Measurements from ENCODE around the gene GRM8. TPM values are rescaled to one million over a fixed set of nuclear protein-coding genes. Genes with fewer than 3 reads are reported as not detected.

The GRM8 gene
- total and polyA plus RNA-seq, 2 donors from 2014 or later = 3.2 TPM; not detected in 1

DNA sequence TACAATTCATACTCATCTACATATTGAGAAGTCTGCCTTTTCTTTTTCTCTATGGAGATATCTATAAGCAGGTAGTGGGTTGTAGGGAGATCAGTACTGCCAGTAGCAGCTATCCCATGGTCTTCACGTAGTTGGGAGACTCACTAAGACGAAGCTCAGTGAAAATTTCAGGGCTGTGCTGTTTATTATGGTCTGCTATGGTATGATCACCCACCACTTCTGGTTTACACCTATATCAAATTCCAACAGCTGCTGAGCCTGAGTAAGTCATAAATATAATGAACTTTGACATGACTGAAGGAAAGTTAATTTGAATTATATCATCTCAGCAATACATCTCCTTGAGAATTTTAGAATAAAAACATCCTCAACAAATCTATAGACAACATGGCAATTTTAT lies 741.7 kb downstream of the GRM8 start:
- FAIRE-seq = no peak
- Histone ChIP-seq H3K4me1 (ENCODE audit: control insufficient read depth in 2 of 3, insufficient read depth in 2 of 3, low read depth in 1 of 3, low read length in 3 of 3) (no peaks in the 10 kb centered on the region), H3K9ac (ENCODE audit: low read length in 3 of 3) (no peak overlapping the region)

DNA sequence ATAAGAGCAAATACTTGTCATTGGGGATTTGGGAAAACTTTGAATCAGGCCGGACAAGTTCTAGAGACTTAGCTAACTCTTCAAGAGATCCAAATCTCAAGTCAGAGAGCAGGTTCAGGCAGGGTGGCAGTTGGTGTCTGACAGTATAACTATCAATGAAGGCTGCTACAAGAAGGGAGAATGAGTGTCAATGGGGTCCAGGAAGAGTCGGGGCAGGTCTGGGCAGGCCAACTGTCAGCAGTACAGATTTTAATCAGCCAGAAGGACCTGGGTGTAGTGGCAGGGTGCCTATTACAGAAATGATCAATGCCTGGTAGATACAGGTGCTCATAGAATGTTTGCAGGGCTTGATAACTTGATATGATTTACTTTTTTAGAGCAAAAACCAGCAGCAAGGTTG lies 751.1 kb downstream of the GRM8 start:
- FAIRE-seq = no peak
- Histone ChIP-seq H3K9me3 (ENCODE audit: control insufficient read depth in 2 of 3, insufficient read depth in 1 of 3, low read length in 3 of 3) (no peaks in the 10 kb centered on the region), H3K36me3 (ENCODE audit: control insufficient read depth in 2 of 3, insufficient read depth in 3 of 3, low read length in 3 of 3) (no peaks in the 10 kb centered on the region), H3K27me3 (ENCODE audit: control insufficient read depth, insufficient read depth, low read length) (no peaks in the 10 kb centered on the region), H3K4me1 (ENCODE audit: control insufficient read depth in 2 of 3, insufficient read depth in 2 of 3, low read depth in 1 of 3, low read length in 3 of 3) (no peaks in the 10 kb centered on the region), H3K4me3 (ENCODE audit: low read length in 3 of 3) (no peak overlapping the region), H3K9ac (ENCODE audit: low read length in 3 of 3) (no peak overlapping the region), H3K27ac (ENCODE audit: low read depth in 2 of 2, low read length in 2 of 2) (no peak overlapping the region)
- intact Hi-C loops (cut with DNase I) = no loop called here
- TF ChIP-seq, protein P1, sequence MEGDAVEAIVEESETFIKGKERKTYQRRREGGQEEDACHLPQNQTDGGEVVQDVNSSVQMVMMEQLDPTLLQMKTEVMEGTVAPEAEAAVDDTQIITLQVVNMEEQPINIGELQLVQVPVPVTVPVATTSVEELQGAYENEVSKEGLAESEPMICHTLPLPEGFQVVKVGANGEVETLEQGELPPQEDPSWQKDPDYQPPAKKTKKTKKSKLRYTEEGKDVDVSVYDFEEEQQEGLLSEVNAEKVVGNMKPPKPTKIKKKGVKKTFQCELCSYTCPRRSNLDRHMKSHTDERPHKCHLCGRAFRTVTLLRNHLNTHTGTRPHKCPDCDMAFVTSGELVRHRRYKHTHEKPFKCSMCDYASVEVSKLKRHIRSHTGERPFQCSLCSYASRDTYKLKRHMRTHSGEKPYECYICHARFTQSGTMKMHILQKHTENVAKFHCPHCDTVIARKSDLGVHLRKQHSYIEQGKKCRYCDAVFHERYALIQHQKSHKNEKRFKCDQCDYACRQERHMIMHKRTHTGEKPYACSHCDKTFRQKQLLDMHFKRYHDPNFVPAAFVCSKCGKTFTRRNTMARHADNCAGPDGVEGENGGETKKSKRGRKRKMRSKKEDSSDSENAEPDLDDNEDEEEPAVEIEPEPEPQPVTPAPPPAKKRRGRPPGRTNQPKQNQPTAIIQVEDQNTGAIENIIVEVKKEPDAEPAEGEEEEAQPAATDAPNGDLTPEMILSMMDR (IDR thresholded peaks at IDR 0.05; ENCODE audit: borderline replicate concordance, extremely low read depth, insufficient read depth) = no peak
- no peak for DNase-seq

More for the DNA sequence above, 741.7 kb downstream of the GRM8 start:
- Histone ChIP-seq H3K36me3 (ENCODE audit: control insufficient read depth in 2 of 3, insufficient read depth in 3 of 3, low read length in 3 of 3) (no peaks in the 10 kb centered on the region), H3K9me3 (ENCODE audit: control insufficient read depth in 2 of 3, insufficient read depth in 1 of 3, low read length in 3 of 3) (no peaks in the 10 kb centered on the region), H3K27ac (ENCODE audit: low read depth in 2 of 2, low read length in 2 of 2) (no peak overlapping the region), H3K27me3 (ENCODE audit: control insufficient read depth, insufficient read depth, low read length) (no peaks in the 10 kb centered on the region), H3K4me3 (ENCODE audit: low read length in 3 of 3) (no peak overlapping the region)
- TF ChIP-seq, protein P1 (IDR thresholded peaks at IDR 0.05; ENCODE audit: borderline replicate concordance, extremely low read depth, insufficient read depth) = no peak
- no peak for DNase-seq
- intact Hi-C loops (cut with DNase I) = no loop called here

DNA sequence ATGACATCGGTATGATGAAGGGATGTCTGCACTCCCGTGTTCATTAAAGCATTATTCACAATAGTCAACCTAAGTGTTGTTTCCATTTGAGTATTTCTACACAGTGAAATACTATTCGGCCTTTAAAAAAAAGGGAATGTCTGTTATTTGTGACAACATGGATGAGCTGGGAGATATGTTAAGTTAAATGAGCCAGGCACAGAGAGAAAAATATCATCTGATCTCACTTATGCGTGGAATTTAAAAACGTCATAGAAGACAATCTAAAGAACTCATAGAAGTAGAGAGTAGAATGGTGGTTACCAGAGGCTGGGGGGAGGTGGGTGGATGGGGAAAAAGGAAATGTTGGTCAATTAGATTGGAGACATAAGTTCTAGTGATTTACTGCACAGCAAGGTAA lies 753.3 kb downstream of the GRM8 start:
- DNase-seq = no peak
- Histone ChIP-seq H3K27me3 (ENCODE audit: control insufficient read depth, insufficient read depth, low read length) (no peaks in the 10 kb centered on the region), H3K4me3 (ENCODE audit: low read length in 3 of 3) (no peak overlapping the region), H3K9ac (ENCODE audit: low read length in 3 of 3) (no peak overlapping the region), H3K4me1 (ENCODE audit: control insufficient read depth in 2 of 3, insufficient read depth in 2 of 3, low read depth in 1 of 3, low read length in 3 of 3) (no peaks in the 10 kb centered on the region), H3K27ac (ENCODE audit: low read depth in 2 of 2, low read length in 2 of 2) (no peak overlapping the region), H3K9me3 (ENCODE audit: control insufficient read depth in 2 of 3, insufficient read depth in 1 of 3, low read length in 3 of 3) (no peaks in the 10 kb centered on the region), H3K36me3 (ENCODE audit: control insufficient read depth in 2 of 3, insufficient read depth in 3 of 3, low read length in 3 of 3) (no peaks in the 10 kb centered on the region)
- TF ChIP-seq, protein P1 (IDR thresholded peaks at IDR 0.05; ENCODE audit: borderline replicate concordance, extremely low read depth, insufficient read depth) = no peak
- no peak for FAIRE-seq
- intact Hi-C loops (cut with DNase I) = no loop called here

DNA sequence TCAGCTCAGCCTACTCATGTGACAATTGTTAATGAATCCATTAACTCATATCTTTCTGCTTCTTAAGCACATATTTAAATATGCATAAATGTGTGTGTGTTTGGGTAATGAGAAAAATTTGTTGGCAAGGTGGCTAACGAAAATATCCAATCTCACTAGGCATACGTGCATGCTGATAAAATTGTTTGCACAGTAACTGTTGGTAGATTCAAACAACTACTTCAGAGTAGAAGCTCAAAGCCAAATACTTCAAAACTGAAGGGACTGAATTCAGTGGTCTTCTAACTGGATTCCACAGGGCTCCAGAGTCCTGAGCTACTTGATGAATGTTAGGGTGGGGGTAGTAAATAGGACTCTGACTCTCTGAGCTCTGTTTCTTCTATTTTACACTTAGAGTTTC lies 757.0 kb downstream of the GRM8 start:
- FAIRE-seq (no peak), DNase-seq (no peak)
- Histone ChIP-seq H3K4me1 (ENCODE audit: control insufficient read depth in 2 of 3, insufficient read depth in 2 of 3, low read depth in 1 of 3, low read length in 3 of 3) (no peaks in the 10 kb centered on the region), H3K36me3 (ENCODE audit: control insufficient read depth in 2 of 3, insufficient read depth in 3 of 3, low read length in 3 of 3) (no peaks in the 10 kb centered on the region), H3K4me3 (ENCODE audit: low read length in 3 of 3) (no peak overlapping the region), H3K27ac (ENCODE audit: low read depth in 2 of 2, low read length in 2 of 2) (no peak overlapping the region), H3K9me3 (ENCODE audit: control insufficient read depth in 2 of 3, insufficient read depth in 1 of 3, low read length in 3 of 3) (no peaks in the 10 kb centered on the region), H3K9ac (ENCODE audit: low read length in 3 of 3) (no peak overlapping the region), H3K27me3 (ENCODE audit: control insufficient read depth, insufficient read depth, low read length) (no peaks in the 10 kb centered on the region)
- intact Hi-C loops (cut with DNase I) = no loop called here
- TF ChIP-seq, protein P1 (IDR thresholded peaks at IDR 0.05; ENCODE audit: borderline replicate concordance, extremely low read depth, insufficient read depth) = no peak

All from kidney (tissue), 14 donors.